Activated T-cell treated with anti-CD3 and anti-CD28 coated beads, Interleukin-2, amount 50 U/mL, for 4 hours (primary cell): ENCODE measurements around the gene PRKCE. TPM values are rescaled to one million over a fixed set of nuclear protein-coding genes. Genes with fewer than 3 reads are reported as not detected.

Experiments
- ATAC-seq, 2 donors: fragments of 200-7000 bp; cut with Tn5 transposase; one replicate each; pipeline ENCODE4 v1.10.0; 2021
- DNase-seq: peaks from one replicate; pipeline ENCODE4 v3.0.0-alpha.2; 2020
- H3K27me3 Mint-ChIP-seq: one replicate; pipeline ENCODE4 v1.8.0; 2021; ENCODE audit warnings: low read depth, mixed read lengths
- H3K36me3 Mint-ChIP-seq: one replicate; pipeline ENCODE4 v1.8.0; 2022; ENCODE audit warnings: mixed read lengths; ENCODE audit not compliant: insufficient read depth
- H3K4me1 Mint-ChIP-seq: one replicate; pipeline ENCODE4 v1.8.0; 2021; ENCODE audit warnings: low read depth, mixed read lengths
- H3K4me3 Mint-ChIP-seq: one replicate; pipeline ENCODE4 v1.8.0; 2021; ENCODE audit warnings: mild to moderate bottlenecking, moderate library complexity, mixed read lengths
- H3K9me3 Mint-ChIP-seq: one replicate; pipeline ENCODE4 v1.8.0; 2021; ENCODE audit warnings: mixed read lengths
- total RNA-seq, 3 donors: library from RNA; stranded (reverse); gene quantifications; one replicate each; pipeline ENCODE4 v1.2.1, GENCODE V29; 2021

The PRKCE gene
- total RNA-seq, 3 donors from 2014 or later: 9.1 to 9.5 (median 9.2) TPM

DNA sequence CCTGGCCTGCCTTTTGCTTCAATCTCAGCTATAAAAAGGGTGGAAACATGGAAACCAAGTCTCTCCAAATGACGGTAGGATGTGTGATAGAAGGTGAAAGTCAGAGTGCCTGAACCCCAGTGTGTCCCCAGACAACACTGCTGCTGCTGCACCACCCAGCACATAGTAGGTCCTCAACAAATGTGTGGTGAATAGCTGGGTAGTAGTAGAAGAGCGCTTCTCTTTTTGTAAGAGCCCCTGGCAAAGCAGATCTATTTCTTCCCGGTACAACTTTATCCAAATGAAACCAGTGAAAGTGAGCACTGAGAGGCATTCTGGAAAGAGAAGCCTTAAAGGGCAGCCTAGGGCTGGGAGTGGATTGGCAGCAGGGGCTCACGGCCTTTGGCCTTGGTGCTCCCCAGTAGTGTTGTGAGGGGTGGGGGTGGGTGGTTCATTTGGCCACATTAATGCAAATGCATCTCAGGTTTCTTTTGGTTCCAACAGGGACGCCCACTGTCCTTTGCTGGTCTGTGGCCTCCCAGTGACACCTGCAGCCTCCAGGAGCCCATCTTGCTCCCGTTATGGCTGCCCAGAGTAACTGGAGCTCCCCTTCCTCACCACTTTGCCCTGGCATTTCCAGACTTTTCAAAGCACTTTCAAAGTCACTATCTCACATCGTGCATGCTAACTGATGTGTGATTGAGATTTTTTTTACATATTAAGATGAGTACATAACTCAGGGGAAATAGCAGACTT is 341.4 kb downstream of the PRKCE start:
- Mint-ChIP-seq H3K4me1 (peaks cover 3% of the 10 kb centered on the region), H3K27me3 (no peaks in the 10 kb centered on the region), H3K36me3 (peaks cover 4% of the 10 kb centered on the region), H3K4me3 (no peak overlapping the region), H3K9me3 (no peaks in the 10 kb centered on the region)
- ATAC-seq (no peak), DNase-seq (no peak)

DNA sequence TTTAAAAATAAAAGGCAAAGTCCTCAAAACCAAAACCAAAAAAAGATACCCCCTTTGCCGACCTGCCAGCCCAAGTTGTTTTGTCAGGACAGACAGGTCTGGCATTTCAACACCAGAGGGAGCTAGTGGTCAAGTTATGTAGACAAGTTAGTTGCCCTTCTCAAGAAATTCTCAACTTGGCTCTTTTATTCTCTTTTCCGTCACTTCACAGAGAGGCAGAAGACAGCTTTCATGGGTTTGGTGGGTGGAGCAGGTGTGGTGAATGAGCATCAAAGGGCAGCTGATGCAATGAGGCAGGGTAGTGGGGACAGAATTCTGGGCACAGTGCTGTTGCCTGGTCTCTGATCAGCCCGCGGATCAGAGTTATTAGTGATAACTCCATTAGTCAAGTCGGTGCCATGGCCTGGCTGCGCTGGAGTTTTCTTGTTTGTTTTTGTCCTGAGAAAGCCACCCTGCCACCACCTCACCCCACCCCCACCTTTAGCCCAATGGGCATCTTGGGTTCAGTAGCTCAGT is 342.1 kb downstream of the PRKCE start:
- Mint-ChIP-seq H3K4me1 (peaks cover 3% of the 10 kb centered on the region), H3K9me3 (no peaks in the 10 kb centered on the region), H3K4me3 (no peak overlapping the region), H3K36me3 (peaks cover 4% of the 10 kb centered on the region), H3K27me3 (no peaks in the 10 kb centered on the region)
- DNase-seq (peak; percentile 45), ATAC-seq (peak; percentile 66 to 78)

DNA sequence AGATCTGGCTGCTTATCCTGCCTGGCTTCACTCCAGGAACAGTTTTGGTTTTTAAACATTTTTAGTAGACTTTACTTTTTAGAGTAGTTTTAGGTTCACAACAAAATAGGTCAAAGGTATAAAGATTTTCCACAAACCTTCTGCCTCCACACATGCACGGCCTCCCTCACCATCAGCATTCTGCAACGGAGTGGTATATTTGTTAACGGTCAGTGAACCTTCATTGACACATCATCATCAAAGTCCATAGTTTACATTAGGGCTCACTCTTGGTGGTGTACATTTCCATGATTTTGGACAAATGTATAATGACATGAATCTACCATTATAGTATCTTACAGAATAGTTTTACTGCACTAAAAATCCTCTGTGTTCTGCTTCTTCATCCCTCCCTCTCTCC is 342.6 kb downstream of the PRKCE start:
- no peak overlapping the region for H3K4me3 Mint-ChIP-seq
- DNase-seq (no peak), ATAC-seq (no peak)
- no peaks in the 10 kb centered on the region for H3K9me3 Mint-ChIP-seq
- H3K27me3 Mint-ChIP-seq: no peaks in the 10 kb centered on the region
- peaks cover 4% of the 10 kb centered on the region for H3K36me3 Mint-ChIP-seq
- peaks cover 3% of the 10 kb centered on the region for H3K4me1 Mint-ChIP-seq

- ATAC-seq: no peak
- H3K4me1 Mint-ChIP-seq: no peaks in the 10 kb centered on the region
- no peak for DNase-seq
- peaks cover 24% of the 10 kb centered on the region for H3K36me3 Mint-ChIP-seq
- no peaks in the 10 kb centered on the region for H3K9me3 Mint-ChIP-seq
- H3K4me3 Mint-ChIP-seq: no peak overlapping the region
- no peaks in the 10 kb centered on the region for H3K27me3 Mint-ChIP-seq
Measured at GRCh38 chr2:46000660-46001059, 349.2 kb downstream of the PRKCE start.

DNA sequence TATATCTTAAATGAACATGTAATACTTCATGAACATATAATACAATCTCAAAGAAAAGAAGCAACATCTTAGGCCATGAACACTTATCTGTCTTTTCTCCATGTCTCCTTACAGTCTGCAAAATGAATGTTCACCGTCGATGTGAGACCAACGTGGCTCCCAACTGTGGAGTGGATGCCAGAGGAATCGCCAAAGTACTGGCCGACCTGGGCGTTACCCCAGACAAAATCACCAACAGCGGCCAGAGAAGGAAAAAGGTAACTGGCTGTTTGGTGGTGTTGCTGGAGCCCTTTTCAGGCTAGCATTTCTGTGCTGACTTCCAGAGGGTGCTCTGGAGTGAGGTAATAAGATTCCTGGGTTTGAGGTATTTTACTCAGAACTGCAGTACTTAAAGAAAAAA is 349.8 kb downstream of the PRKCE start:
- no peaks in the 10 kb centered on the region for H3K9me3 Mint-ChIP-seq
- ATAC-seq (no peak), DNase-seq (no peak)
- H3K27me3 Mint-ChIP-seq: no peaks in the 10 kb centered on the region
- H3K36me3 Mint-ChIP-seq: peaks cover 28% of the 10 kb centered on the region
- no peaks in the 10 kb centered on the region for H3K4me1 Mint-ChIP-seq
- H3K4me3 Mint-ChIP-seq: no peak overlapping the region

DNA sequence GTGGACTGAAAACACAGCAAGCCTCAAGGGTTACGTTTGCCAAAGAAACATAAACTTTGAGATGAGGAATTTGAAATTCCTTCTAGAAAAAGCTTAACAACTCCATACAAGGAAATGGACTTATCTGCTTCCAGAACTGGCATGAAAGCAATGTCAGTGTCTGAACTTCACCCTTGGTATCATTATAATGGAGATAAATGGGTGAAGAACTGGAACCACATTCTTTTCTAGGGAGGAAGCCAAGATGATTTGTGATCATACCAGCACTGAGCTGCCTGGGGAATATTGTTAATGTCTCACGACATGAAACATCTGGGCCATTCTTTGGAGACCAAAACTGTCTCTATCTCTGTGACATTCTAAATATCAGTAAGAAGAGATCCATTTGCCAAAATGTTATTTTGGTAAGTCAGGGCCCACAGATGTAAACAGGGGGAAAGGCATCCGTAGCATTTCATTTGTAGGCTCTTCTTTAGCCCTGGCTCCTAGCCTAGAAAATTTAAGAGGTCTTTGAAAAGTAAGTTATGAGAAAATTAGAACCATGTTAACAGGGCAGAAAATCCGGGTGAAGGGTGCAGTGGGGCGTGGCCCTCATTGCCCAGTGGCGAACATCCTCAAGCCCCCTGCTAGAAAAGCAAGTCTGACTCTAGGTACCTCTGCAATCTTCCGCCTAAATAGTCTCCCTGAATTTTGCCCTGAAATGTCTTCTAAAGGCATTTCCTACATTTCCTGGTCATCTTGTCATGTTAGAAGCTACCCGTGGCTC is 350.4 kb downstream of the PRKCE start:
- Mint-ChIP-seq H3K4me3 (no peak overlapping the region), H3K9me3 (no peaks in the 10 kb centered on the region), H3K36me3 (peaks cover 29% of the 10 kb centered on the region), H3K27me3 (no peaks in the 10 kb centered on the region), H3K4me1 (no peaks in the 10 kb centered on the region)
- DNase-seq: no peak
- ATAC-seq: no peak

GRCh38 chr2:46002507-46002883 is 351.0 kb downstream of the PRKCE start:
- peaks cover 29% of the 10 kb centered on the region for H3K36me3 Mint-ChIP-seq
- DNase-seq: no peak
- H3K27me3 Mint-ChIP-seq: no peaks in the 10 kb centered on the region
- no peak overlapping the region for H3K4me3 Mint-ChIP-seq
- H3K9me3 Mint-ChIP-seq: no peaks in the 10 kb centered on the region
- no peaks in the 10 kb centered on the region for H3K4me1 Mint-ChIP-seq
- no peak for ATAC-seq

DNA sequence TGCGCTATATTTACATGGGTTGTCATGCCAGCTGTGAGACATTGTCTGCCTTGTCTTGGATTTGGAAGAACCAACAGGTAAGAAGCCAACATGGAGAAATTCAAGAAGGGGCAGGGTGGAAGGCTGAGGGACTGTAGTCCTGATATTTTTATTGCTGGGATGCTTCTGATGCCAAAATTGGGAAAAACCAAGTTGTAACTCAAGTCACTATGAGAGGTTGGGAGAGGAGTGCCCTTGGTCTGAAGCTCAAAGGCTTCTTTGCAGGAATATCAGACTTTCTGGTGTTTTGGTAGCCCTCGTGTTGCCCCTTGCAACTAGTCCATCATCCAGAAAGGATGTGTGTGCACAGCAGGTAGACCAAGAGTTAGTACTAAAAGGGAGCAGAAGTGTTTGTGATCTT is 351.5 kb downstream of the PRKCE start:
- no peaks in the 10 kb centered on the region for H3K4me1 Mint-ChIP-seq
- peaks cover 29% of the 10 kb centered on the region for H3K36me3 Mint-ChIP-seq
- H3K27me3 Mint-ChIP-seq: no peaks in the 10 kb centered on the region

GRCh38 chr2:46003903-46004473 is 352.5 kb downstream of the PRKCE start:
- no peak overlapping the region for H3K4me3 Mint-ChIP-seq
- ATAC-seq (no peak), DNase-seq (no peak)
- no peaks in the 10 kb centered on the region for H3K4me1 Mint-ChIP-seq
- H3K27me3 Mint-ChIP-seq: no peaks in the 10 kb centered on the region
- H3K9me3 Mint-ChIP-seq: no peaks in the 10 kb centered on the region
- H3K36me3 Mint-ChIP-seq: peaks cover 33% of the 10 kb centered on the region

More for the DNA sequence above, 351.5 kb downstream of the PRKCE start:
- ATAC-seq (no peak), DNase-seq (no peak)
- H3K9me3 Mint-ChIP-seq: no peaks in the 10 kb centered on the region
- no peak overlapping the region for H3K4me3 Mint-ChIP-seq

DNA sequence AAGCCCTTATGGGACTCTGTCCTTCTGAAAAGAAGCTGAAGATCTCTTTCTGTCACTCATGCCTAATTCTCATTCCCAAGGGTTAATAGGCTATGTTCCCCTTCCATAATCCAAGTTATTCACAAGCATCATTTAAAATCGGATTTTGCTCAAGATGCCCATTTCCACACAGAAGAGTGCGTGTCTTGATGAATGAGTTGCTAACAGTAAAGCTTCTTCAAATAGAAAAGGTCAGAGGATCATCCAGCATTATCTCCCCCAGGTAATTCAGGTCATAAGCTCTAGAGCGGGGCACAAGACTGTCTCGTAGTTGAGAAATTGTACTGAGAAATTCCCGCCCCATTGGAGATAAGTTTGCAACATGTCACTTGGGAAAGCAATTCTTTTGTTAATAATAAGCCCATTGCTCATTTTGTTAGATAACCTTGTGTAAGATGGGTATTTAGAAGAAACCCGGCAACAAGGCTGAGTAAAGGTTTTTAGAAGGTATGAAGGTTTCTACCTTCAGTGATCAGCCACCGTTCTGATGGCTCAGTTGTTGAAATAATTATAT is 355.1 kb downstream of the PRKCE start:
- DNase-seq: no peak
- H3K36me3 Mint-ChIP-seq: peaks cover 35% of the 10 kb centered on the region
- H3K27me3 Mint-ChIP-seq: no peaks in the 10 kb centered on the region

DNA sequence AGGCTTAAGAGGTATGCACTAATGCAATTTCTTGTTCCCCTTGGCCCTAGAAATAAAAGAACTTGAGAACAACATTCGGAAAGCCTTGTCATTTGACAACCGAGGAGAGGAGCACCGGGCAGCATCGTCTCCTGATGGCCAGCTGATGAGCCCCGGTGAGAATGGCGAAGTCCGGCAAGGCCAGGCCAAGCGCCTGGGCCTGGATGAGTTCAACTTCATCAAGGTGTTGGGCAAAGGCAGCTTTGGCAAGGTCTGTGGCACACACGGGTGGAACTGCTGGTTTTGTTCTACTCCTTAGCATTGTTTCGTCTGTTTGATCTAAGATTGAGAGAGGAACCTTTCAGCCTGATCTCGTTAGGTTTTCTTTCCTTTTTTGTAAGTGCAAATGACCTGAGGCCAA is 355.9 kb downstream of the PRKCE start:
- Mint-ChIP-seq H3K9me3 (no peaks in the 10 kb centered on the region), H3K36me3 (peaks cover 40% of the 10 kb centered on the region), H3K4me3 (no peak overlapping the region), H3K4me1 (no peaks in the 10 kb centered on the region), H3K27me3 (no peaks in the 10 kb centered on the region)
- ATAC-seq (no peak), DNase-seq (no peak)

More for the DNA sequence above, 355.1 kb downstream of the PRKCE start:
- Mint-ChIP-seq H3K9me3 (no peaks in the 10 kb centered on the region), H3K4me3 (no peak overlapping the region), H3K4me1 (no peaks in the 10 kb centered on the region)
- no peak for ATAC-seq

DNA sequence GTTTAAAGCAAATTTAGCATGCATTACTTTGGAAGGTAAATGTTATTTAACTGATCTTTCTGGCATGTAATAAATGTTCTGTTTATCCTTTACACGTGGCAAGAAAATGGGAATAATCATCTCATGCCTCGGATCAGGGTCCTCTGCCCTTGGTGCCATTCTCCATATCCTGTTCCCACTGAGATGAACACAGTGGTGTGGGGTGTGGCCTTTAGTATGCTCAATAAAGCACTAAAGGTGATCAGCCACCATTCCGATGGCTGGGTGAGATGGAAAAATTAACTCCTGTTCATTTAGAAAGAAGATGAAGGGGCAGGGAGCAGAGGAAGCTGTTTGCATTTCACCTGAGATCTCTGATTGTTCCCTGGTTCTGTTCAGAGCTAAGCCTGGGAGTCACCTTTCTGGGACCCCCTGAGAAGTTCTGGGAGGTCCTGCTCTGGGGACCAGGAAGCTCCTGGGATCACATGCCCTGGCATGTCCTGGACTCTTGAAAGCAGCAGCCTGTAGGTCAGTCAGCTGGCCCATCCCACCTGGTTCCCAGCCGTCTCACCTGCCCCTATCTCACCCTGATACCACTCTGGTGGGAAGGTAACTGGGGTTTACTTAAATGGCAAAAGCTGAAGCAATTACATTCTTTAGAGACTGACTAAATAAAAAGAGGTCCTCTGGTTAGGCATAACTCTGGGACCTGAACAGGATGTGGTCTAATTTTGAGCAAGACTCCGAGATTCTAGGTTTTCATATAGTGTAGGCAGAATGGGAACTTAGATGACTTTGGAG is 356.8 kb downstream of the PRKCE start:
- no peaks in the 10 kb centered on the region for H3K4me1 Mint-ChIP-seq
- no peaks in the 10 kb centered on the region for H3K27me3 Mint-ChIP-seq
- H3K9me3 Mint-ChIP-seq: no peaks in the 10 kb centered on the region
- ATAC-seq: no peak
- no peak for DNase-seq
- H3K36me3 Mint-ChIP-seq: peaks cover 37% of the 10 kb centered on the region
- H3K4me3 Mint-ChIP-seq: no peak overlapping the region

- ATAC-seq (no peak), DNase-seq (no peak)
- H3K27me3 Mint-ChIP-seq: no peaks in the 10 kb centered on the region
- peaks cover 34% of the 10 kb centered on the region for H3K36me3 Mint-ChIP-seq
- H3K9me3 Mint-ChIP-seq: no peaks in the 10 kb centered on the region
- H3K4me1 Mint-ChIP-seq: no peaks in the 10 kb centered on the region
- H3K4me3 Mint-ChIP-seq: no peak overlapping the region
Measured at GRCh38 chr2:46009315-46009714, 357.8 kb downstream of the PRKCE start.

DNA sequence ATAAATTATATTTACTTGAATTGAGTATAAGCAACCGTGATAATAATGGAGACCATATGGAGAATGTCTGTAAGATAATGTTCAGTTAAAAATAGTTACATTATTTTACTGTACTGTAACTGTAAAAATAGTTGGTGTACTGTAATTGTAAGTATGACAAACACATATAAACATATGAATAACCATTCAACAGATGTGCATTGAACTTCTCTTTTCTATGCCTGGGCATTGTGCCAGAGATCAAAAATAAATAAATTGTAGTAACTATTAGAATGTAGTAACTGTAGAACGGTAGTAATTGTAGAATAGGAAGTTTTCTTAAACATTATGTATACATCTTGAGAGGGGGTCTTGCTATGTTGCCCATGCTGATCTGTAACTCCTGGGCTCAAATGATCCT is 358.3 kb downstream of the PRKCE start:
- Mint-ChIP-seq H3K4me3 (no peak overlapping the region), H3K27me3 (no peaks in the 10 kb centered on the region), H3K36me3 (peaks cover 30% of the 10 kb centered on the region), H3K4me1 (no peaks in the 10 kb centered on the region), H3K9me3 (no peaks in the 10 kb centered on the region)
- DNase-seq (no peak), ATAC-seq (no peak)
